Stimulated activated CD4-positive, alpha-beta T cell treated with anti-CD3 and anti-CD28 coated beads, Interleukin-12 subunit alpha, Interleukin-12 subunit beta, amount 100 ng/mL, for 24 hours (primary cell): Measurements from ENCODE around the gene CRYBB2.
"Not testable (repeated sequence)": the region's sequence is repeated elsewhere in the genome, so short reads cannot be mapped to it uniquely, and the experiment has no call there.

Source experiments
- DNase-seq, 2 experiments: peaks; one replicate each; pipeline ENCODE4 v3.0.0-alpha.2; 2020; ENCODE audit warnings: low read depth in 2 of 2

CRYBB2 gene

DNA sequence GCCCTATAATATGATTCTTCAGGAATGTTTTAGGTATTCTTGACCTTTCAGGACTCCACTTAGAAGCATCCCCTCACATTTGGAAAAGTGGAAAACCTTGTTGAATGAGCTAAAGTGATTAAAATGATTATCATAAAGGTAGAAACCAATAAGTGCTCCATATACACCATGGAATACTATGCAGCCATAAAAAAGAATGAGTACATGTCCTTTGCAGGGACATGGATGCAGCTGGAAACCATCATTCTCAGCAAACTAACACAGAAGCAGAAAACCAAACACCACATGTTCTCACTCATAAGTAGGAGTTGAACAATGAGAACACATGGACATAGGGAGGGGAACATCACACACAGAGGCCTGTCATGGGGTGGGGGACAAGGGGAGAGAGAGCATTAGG is 14.3 kb downstream of the CRYBB2 start:
- DNase-seq: not testable (repeated sequence)

DNA sequence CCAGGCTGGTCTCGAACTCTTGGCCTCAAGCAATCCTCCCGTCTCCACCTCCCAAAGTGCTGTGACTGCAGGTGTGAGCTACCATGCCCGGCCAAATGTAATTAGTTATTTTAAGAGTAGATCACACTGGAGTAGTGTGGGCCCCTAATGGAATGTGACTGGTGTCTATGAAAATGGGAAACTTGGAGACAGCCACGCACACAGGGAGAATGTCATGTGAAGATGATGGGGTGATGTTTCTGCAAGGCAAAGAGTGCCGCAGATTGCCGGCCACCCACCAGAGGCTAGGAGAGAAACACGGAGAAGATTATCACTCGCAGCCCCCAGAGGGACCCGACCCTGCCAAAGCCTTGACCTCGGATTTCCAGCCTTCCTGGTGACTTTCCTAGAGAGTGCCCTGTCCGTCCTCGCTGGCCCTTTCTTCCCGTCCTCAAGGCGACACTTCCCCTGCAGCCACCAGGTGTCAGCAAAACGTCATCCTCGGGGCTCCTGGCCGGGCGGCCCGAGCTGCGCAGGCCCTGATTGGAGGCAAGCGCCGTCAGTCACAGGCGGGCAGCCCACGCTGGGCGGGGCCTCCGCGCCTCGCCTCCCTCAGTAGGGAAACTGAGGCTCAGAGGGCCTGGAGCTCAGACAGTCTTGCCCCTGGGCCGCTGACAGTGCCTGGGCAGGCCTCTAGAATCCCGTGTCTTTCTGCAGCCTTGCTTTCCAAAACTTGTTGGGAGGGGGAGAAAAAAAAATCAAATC is 16.3 kb downstream of the CRYBB2 start:
- DNase-seq: peak; percentile 31 to 71

DNA sequence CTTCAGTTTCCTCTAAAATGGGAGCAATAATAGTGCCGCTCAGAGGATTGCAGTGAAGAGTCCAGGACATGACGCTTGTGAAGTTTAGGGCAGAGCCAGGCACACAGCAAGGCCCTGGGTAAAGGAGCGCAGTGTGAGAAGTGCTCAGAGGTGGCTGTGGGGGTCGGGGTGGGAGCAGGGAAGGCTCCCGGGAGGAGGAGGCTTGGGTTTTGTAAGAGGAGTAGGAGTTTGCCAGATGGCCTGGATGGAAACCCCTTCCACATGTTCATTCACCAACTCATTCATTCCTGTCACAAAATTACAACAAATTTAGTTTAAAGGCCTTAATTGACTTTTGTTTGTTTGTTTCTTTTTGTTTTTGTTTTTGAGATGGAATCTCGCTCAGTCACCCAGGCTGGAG is 17.0 kb downstream of the CRYBB2 start:
- DNase-seq: no peak

DNA sequence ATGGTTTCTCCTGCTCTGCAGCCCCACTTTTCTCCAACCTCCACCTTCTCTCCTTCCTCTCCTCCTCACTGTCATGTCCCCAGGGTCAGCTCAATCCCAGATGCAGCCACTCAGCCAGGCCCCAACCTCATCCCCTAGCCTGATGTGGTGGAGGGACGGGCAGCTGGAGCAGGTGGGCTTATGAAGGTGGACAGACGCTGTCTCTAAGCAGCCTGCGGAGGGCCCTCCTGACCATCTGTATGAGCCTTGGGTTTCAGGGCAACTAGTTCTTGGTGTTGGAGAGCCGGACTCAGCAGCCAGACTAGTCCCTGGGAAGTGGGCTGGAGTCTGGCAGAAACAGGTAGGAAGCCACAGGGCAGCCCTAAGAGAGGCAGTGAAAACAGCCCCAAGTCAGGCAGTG is 18.1 kb downstream of the CRYBB2 start:
- no peak for DNase-seq

DNA sequence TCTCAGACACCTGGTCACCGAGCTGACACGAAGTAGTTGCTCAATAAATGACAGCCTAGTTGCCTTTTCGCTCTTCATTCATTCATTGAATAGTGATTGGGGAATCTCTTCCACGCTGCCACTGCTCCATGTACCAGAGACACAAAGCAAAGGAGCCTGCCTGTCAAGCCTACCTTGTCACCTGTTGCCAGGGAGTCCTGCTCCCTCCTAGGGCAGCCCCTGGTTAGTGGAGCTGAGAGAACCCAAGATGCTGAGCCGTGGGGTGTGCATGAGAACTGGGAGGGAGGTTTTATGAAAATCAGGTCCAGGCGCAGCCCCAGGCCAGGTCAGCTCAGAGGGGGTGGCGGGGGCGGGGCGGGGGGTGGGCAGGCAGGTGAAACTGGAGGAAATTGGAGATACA is 18.6 kb downstream of the CRYBB2 start:
- DNase-seq: not testable (repeated sequence)

DNA sequence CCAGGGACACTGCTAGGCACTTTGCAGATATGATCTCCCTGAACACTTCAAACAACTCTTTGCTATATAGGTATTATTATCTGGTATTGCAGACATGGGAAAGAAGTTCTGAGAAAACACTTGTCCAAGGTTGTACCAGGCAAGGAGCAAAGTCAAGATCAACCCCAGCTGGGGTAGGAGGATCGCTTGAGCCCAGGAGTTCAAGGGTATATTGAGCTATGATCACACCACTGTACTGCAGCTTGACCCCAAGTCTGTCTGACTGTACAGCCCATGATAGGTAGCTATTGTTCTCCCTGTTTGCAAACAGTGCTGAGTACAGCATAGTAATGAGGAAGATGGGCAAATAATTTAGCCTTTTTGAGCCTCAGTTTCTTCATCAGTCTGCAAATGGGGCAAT is 35.7 kb downstream of the CRYBB2 start:
- DNase-seq: not testable (repeated sequence)

DNA sequence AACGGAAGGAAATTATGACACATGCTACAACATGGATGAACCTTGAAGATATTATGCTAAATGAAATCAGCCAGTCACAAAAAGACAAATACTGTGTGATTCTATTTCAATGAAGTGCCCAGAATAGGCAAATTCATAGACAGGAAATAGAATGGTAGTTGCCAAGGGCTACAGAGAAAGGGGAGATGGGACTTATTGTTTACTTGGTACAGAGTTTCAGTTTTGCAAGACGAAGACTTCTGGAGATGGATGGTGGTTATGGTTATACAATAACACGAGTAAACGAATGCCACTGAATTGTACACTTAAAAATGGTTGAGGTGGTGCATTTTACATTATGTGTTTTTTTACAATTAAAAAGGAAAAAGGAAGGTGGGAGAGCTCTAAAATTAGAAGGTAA is 48.1 kb downstream of the CRYBB2 start:
- not testable (repeated sequence) for DNase-seq

DNA sequence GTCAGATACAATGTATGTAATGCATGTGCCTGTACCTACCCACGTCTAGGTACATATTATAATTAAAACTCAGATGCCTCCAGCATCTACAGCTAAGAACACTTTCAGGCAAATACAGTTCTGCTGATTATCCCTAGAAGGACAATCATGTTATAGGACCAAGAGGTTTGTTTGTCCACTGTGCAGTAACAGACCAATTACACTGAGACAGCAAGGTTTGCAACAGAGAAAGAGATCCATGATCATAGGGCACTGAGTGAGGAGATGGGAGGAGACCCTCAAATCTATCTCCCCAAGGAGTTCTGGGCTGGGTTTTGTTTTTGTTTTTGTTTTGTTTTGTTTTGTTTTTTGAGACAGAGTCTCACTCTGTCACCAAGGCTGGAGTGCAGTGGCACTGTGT is 49.5 kb downstream of the CRYBB2 start:
- not testable (repeated sequence) for DNase-seq

DNA sequence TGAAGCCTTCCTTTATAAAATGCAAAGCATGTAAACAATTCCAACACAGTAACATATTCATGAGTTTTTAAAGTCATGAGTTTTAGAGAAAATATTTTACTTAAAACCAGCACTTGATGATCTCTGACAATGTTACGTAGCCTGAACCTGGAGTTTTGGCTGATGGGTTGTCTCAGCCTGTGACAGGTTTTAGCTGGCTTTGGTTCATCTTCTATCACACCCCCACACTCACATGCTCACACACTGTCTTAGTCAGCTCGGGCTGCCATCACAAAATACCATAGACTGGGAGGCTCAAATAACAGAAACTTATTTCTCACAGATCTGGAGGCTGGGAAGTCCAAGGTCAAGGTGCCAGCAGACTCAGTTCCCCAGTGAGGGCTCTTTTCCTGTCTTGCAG is 50.6 kb downstream of the CRYBB2 start:
- DNase-seq: not testable (repeated sequence)

DNA sequence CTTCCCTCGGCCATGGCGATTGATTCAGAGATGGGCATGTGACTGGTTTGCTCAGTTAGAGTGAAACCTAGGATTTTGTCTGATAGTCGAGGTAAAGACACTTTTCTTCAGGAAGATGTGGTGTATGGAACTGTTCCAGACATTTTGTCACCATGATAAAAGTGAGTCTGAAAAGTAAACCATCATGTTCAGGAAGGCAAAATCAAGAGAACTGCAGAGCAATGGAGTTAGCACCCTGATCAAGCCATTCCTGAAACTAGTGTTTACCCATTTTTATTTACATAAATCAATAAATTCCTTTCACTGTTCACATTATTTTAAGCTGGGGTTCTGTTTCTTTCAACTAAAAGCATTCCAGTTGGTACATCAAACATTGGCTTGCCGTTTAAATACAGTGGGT is 53.8 kb downstream of the CRYBB2 start:
- not testable (repeated sequence) for DNase-seq

DNA sequence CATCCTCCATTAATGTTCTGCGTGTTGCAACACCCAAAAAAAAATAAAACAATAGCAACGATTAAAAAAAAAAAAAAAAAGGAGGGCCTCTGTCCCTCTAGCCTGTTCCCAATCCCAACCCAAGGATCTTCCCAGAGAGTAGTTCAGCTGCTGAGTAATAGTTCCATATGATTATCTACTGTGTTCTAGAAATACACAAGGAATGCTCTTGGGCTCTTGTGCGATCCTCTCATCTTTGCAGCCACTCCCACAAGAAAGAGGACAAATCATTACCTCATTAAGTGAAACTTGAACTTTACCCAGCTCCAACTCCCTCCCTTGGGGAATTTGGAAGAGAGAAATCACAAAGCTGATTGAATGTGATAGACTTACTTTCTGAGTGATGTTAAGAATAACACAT is 54.5 kb downstream of the CRYBB2 start:
- not testable (repeated sequence) for DNase-seq

DNA sequence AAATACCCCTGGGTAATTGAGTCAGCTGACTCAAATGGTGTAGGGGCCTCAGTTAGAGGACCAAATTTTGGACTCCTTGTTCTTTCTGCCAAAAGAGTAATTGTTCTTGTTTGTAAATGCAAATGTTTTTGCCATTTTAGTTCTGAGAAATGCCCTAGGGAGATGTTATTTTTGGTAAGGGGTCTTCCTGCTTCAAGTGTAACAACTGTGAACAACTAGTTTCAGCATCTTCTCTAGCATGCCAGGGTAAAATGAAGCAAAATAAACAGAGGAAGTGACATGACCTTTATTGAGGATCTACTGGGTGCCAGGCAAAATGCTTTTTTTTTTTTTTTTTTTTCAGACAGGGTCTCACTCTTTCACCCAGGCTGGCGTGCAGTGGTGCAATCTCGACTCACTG is 60.7 kb downstream of the CRYBB2 start:
- not testable (repeated sequence) for DNase-seq
